H1 (cell line): ENCODE data around the gene KLHL30. TPM values are rescaled to one million over a fixed set of nuclear protein-coding genes. Genes with fewer than 3 reads are reported as not detected.

Experiments
- EP300 ChIP-seq, 2 experiments: IDR thresholded peaks; 1 replicate in 1 of 2; 2 replicates in 1 of 2; pipeline ENCODE4 v1.6.1; 2011 to 2012; ENCODE audit warnings: low read depth in 2 of 2, low read length in 2 of 2, mild to moderate bottlenecking in 2 of 2, borderline replicate concordance in 1 of 2, inconsistent platforms in 1 of 2, moderate library complexity in 1 of 2
- polyA plus RNA-seq, 7 experiments: library from polyadenylated mRNA; depleted of rRNA in 3 of 7; stranded (reverse) in 5 of 7; unstranded in 2 of 7; fragments of >200 nt in 5 of 7; fragments of 200-250 nt in 2 of 7; gene quantifications; 1 replicate in 5 of 7; 2 replicates in 1 of 7; 4 replicates in 1 of 7; pipeline versions ENCODE4 v1.2.1 to v1.2.3, GENCODE V29; 2011 to 2013; ENCODE audit warnings: missing spikeins in 2 of 7, mixed read lengths in 2 of 7
- total RNA-seq: library from RNA; stranded (reverse); fragmentation: NEBNext Ultra II Directional; extraction: Animal tissue kit (Norgen Biotek cat#: 25700); gene quantifications from 2 replicates; pipeline ENCODE4 v1.2.1, GENCODE V29; 2021

Gene KLHL30
- total and polyA plus RNA-seq, 2 of the 8 experiments (the other 6 are each of a cell fraction or from before 2014, with no cell fraction given), result not detected

DNA sequence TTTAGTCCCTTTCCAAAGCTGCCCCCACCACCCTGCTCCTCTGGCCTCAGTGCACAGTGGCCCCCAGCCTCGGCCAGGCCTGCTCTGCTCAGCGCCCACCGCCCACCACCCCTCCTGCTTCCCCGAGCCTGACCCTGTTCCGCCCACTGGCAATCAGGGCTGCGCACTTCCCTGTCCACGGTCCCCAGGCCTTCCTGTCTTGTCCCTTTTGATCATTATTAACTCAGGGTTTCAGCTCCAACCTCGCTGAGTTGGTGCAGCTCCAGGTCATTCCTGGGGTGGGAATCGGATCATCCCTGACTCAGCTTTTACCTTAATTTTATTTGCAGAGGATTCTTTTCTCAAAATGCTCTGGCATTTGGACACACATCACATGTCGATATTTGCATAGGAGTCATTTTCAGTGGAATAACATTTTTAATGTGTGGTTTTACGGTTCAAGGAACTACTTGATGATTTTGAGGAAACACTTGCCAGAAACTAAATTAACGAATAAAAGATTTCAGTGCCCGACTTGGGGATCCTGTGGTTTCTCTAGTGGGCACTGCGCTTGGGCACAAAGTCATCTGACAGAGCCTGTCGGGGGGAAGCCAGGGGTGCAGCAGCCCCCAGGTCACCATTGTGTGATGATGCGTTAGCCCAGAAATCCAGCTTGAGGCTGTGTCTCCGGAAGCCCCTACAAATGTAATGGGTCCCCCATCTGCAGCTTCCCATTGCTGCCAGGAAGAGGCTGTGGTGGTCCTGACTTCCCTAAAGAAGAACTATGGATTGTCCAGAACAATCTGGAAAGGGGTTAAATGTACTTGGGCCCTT is 39.4 kb upstream of the KLHL30 start (continued):
- TF ChIP-seq EP300 (IDR thresholded peaks at IDR 0.05; ENCODE audit: borderline replicate concordance in 1 of 2, low read depth in 2 of 2, low read length in 2 of 2), result no peak
